Adrenal gland (tissue), 5 donors: ENCODE measurements around the gene PRKCA.

Experiments used
- CTCF ChIP-seq, 6 experiments: fragments of 450-650 bp in 4 of 6; fragments of 200-600 bp in 2 of 6; sonication (generic) in 1 of 6; IDR thresholded peaks; 1 replicate in 5 of 6; 2 replicates in 1 of 6; pipeline versions ENCODE4 v1.5.1 to v1.8.0; 2016 to 2021; ENCODE audit warnings: antibody characterized with exemption in 6 of 6, mild to moderate bottlenecking in 2 of 6, moderate library complexity in 1 of 6
- POLR2A ChIP-seq, 2 donors: fragments of 450-650 bp; IDR thresholded peaks; one replicate each; pipeline ENCODE4 v1.6.1; 2017; ENCODE audit warnings: antibody characterized with exemption in 2 of 2, mild to moderate bottlenecking in 2 of 2, moderate library complexity in 1 of 2
- donor health status: DM: no; HTN: no; CAD: no.

GRCh38 chr17:66304304-66305174 is 2.1 kb downstream of the PRKCA start:
- no peak for TF ChIP-seq CTCF (IDR thresholded peaks at IDR 0.05)
- TF ChIP-seq POLR2A (IDR thresholded peaks at IDR 0.05): no peak
